Measurements from ENCODE around the gene ARVCF. TPM values are rescaled to one million over a fixed set of nuclear protein-coding genes. Genes with fewer than 3 reads are reported as not detected.

Gene ARVCF
- total and polyA plus RNA-seq, 2 donors (not counting 1 experiment from before 2014, with no cell fraction given), result 2.2 to 6.7 TPM

DNA sequence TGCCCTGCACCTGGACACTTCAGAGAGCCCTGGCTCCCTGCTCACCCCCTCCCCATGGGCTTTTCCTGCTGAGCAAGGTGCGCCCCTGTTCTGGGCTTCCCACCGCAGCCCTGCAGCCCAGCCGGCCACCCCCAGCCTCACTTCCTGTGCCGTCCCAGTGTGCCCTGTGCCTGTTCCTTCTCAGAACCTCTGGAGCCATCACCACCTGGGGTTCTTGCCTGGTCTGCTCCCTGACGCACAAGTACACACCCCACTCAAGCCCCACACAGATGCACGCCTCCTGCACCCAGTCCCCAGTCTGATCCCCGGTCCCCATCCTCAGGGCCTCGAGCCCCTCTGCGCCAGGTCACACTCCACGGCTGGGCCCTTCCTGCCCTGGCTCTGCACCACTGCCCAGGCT lies 39.5 kb upstream of the ARVCF start:
- Mint-ChIP-seq H3K27me3 (no peaks in the 10 kb centered on the region), H3K4me3 (no peak overlapping the region), H3K27ac (no peak overlapping the region), H3K4me1 (no peaks in the 10 kb centered on the region), H3K9me3 (ENCODE audit: insufficient read depth) (no peaks in the 10 kb centered on the region)
- no peak for DNase-seq
- no peak overlapping the region for H3K4me3 ChIP-seq (ENCODE audit: control extremely low read depth in 1 of 5, extremely low read depth in 1 of 5, insufficient read depth in 1 of 5, low read depth in 2 of 5, low read length in 4 of 5)
- H2AFZ ChIP-seq (ENCODE audit: insufficient read depth, low read depth, low read length, poor library complexity, severe bottlenecking), result no peak overlapping the region
- H4K20me1 ChIP-seq (ENCODE audit: control insufficient read depth, insufficient read depth, low read length, poor library complexity, severe bottlenecking), result peaks cover 23% of the 10 kb centered on the region
- ChIA-PET POLR2A (no interaction called here), CTCF (no interaction called here)
- H3K27ac ChIP-seq (ENCODE audit: low read length in 2 of 2), result no peak overlapping the region
- no peaks in the 10 kb centered on the region for H3K9me3 ChIP-seq (ENCODE audit: control extremely low read depth in 1 of 3, control insufficient read depth in 2 of 3, insufficient read depth in 1 of 3, low read length in 2 of 3)
- H3K79me2 ChIP-seq (ENCODE audit: control insufficient read depth, insufficient read depth, low read length), result peaks cover 3% of the 10 kb centered on the region
- H3K4me1 ChIP-seq (ENCODE audit: control insufficient read depth in 2 of 2, insufficient read depth in 2 of 2, low read length in 2 of 2), result no peaks in the 10 kb centered on the region
- no peaks in the 10 kb centered on the region for H3K27me3 ChIP-seq (replicated peaks in 1 of 4; ENCODE audit: control extremely low read depth in 1 of 4, control insufficient read depth in 3 of 4, insufficient read depth in 4 of 4, low read length in 3 of 4)
- H3K36me3 ChIP-seq (replicated peaks in 1 of 2; ENCODE audit: control extremely low read depth in 1 of 2, control insufficient read depth in 1 of 2, extremely low read depth in 1 of 2, insufficient read depth in 2 of 2, low read length in 1 of 2), result peaks cover 0 to 72% of the 10 kb centered on the region in 2 experiments
- ATAC-seq (ENCODE audit: low read depth), result no peak
- TF ChIP-seq, protein P1, sequence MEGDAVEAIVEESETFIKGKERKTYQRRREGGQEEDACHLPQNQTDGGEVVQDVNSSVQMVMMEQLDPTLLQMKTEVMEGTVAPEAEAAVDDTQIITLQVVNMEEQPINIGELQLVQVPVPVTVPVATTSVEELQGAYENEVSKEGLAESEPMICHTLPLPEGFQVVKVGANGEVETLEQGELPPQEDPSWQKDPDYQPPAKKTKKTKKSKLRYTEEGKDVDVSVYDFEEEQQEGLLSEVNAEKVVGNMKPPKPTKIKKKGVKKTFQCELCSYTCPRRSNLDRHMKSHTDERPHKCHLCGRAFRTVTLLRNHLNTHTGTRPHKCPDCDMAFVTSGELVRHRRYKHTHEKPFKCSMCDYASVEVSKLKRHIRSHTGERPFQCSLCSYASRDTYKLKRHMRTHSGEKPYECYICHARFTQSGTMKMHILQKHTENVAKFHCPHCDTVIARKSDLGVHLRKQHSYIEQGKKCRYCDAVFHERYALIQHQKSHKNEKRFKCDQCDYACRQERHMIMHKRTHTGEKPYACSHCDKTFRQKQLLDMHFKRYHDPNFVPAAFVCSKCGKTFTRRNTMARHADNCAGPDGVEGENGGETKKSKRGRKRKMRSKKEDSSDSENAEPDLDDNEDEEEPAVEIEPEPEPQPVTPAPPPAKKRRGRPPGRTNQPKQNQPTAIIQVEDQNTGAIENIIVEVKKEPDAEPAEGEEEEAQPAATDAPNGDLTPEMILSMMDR (IDR thresholded peaks at IDR 0.05), result no peak
- TF ChIP-seq EZH2 (IDR thresholded peaks at IDR 0.05; ENCODE audit: borderline replicate concordance, insufficient read depth, low read depth, low read length, poor library complexity, severe bottlenecking), result no peak
- WGBS (ENCODE audit: insufficient coverage), result 94% methylated on average over 9 of the region's 10 CpGs
- H3K4me2 ChIP-seq (replicated peaks; ENCODE audit: low read depth, low read length, poor library complexity, severe bottlenecking), result no peak overlapping the region
- intact Hi-C loops (cut with micrococcal nuclease), result no loop called here
- H3K9ac ChIP-seq (ENCODE audit: low read length), result no peak overlapping the region

DNA sequence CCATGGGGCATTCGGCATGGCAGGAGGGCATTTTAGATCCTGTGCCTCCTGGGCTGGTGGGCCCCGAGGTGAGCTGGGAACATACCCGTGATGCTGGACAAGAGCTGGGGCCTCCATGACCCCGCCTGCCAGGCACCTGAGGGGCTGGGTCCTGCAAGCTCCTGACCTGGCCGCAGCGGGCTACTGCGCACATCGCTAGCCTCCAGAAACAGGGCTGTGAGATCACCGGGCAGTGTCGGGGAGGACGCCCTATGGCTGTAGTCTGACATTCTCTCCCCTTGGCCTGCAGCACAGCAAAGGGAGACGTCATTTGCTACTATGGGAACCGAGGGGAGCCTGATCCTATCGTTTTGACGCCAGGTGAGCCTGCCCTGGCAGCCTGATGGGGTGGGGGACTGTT lies 39.0 kb upstream of the ARVCF start:
- Histone ChIP-seq H3K4me2 (replicated peaks; ENCODE audit: low read depth, low read length, poor library complexity, severe bottlenecking) (no peak overlapping the region), H3K27ac (ENCODE audit: low read length in 2 of 2) (no peak overlapping the region), H3K9ac (ENCODE audit: low read length) (no peak overlapping the region), H3K27me3 (replicated peaks in 1 of 4; ENCODE audit: control extremely low read depth in 1 of 4, control insufficient read depth in 3 of 4, insufficient read depth in 4 of 4, low read length in 3 of 4) (no peaks in the 10 kb centered on the region), H3K4me1 (ENCODE audit: control insufficient read depth in 2 of 2, insufficient read depth in 2 of 2, low read length in 2 of 2) (no peaks in the 10 kb centered on the region), H3K9me3 (ENCODE audit: control extremely low read depth in 1 of 3, control insufficient read depth in 2 of 3, insufficient read depth in 1 of 3, low read length in 2 of 3) (no peaks in the 10 kb centered on the region), H2AFZ (ENCODE audit: insufficient read depth, low read depth, low read length, poor library complexity, severe bottlenecking) (no peak overlapping the region), H3K36me3 (replicated peaks in 1 of 2; ENCODE audit: control extremely low read depth in 1 of 2, control insufficient read depth in 1 of 2, extremely low read depth in 1 of 2, insufficient read depth in 2 of 2, low read length in 1 of 2) (peaks cover 0 to 70% of the 10 kb centered on the region in 2 experiments), H3K79me2 (ENCODE audit: control insufficient read depth, insufficient read depth, low read length) (peaks cover 3% of the 10 kb centered on the region), H3K4me3 (ENCODE audit: control extremely low read depth in 1 of 5, extremely low read depth in 1 of 5, insufficient read depth in 1 of 5, low read depth in 2 of 5, low read length in 4 of 5) (no peak overlapping the region), H4K20me1 (ENCODE audit: control insufficient read depth, insufficient read depth, low read length, poor library complexity, severe bottlenecking) (peaks cover 18% of the 10 kb centered on the region)
- 98% methylated on average over 14 of the region's 15 CpGs for WGBS (ENCODE audit: insufficient coverage)
- CTCF ChIA-PET, result no interaction called here
- POLR2A ChIA-PET, result no interaction called here
- Mint-ChIP-seq H3K4me3 (no peak overlapping the region), H3K27ac (no peak overlapping the region), H3K27me3 (no peaks in the 10 kb centered on the region), H3K9me3 (ENCODE audit: insufficient read depth) (no peaks in the 10 kb centered on the region), H3K4me1 (no peaks in the 10 kb centered on the region)
- TF ChIP-seq, protein P1 (IDR thresholded peaks at IDR 0.05), result no peak
- TF ChIP-seq EZH2 (IDR thresholded peaks at IDR 0.05; ENCODE audit: borderline replicate concordance, insufficient read depth, low read depth, low read length, poor library complexity, severe bottlenecking), result no peak
- no peak for ATAC-seq (ENCODE audit: low read depth)
- DNase-seq, result no peak
- intact Hi-C loops (cut with micrococcal nuclease), result no loop called here

Measured in B cell (primary cell).